CD14-positive monocyte (primary cell): Measurements from ENCODE around the gene CCDC188. TPM values are rescaled to one million over a fixed set of nuclear protein-coding genes. Genes with fewer than 3 reads are reported as not detected.

Experiments
- DNase-seq, 3 donors: peaks; one replicate each; pipeline ENCODE4 v3.0.0-alpha.2; 2011 to 2022
- H2AFZ ChIP-seq: 2 replicates; pipeline ENCODE4 v1.6.0; 2012; ENCODE audit warnings: mild to moderate bottlenecking, low read depth, low read length, inconsistent platforms; ENCODE audit not compliant: insufficient read depth, poor library complexity, severe bottlenecking
- H3K27ac ChIP-seq, 2 donors: 1 replicate in 1 of 2; 2 replicates in 1 of 2; pipeline ENCODE4 v1.5.1; 2012 to 2013; ENCODE audit warnings: low read length in 2 of 2, control low read depth in 1 of 2, inconsistent platforms in 1 of 2, low read depth in 1 of 2, mild to moderate bottlenecking in 1 of 2
- H3K27me3 ChIP-seq, 2 donors: one replicate each; pipeline versions ENCODE4 v1.6.0 to v1.6.1; 2011 to 2013; ENCODE audit warnings: low read length in 2 of 2; ENCODE audit not compliant: control insufficient read depth in 2 of 2, insufficient read depth in 2 of 2
- H3K36me3 ChIP-seq, 2 donors: replicated peaks in 1 of 2; 1 replicate in 1 of 2; 2 replicates in 1 of 2; pipeline versions ENCODE4 v1.5.1 to v1.6.1; 2012 to 2013; ENCODE audit warnings: low read length in 2 of 2, control low read depth in 1 of 2, inconsistent platforms in 1 of 2, mild to moderate bottlenecking in 1 of 2; ENCODE audit not compliant: insufficient read depth in 2 of 2, control insufficient read depth in 1 of 2
- H3K4me1 ChIP-seq, 2 donors: 1 replicate in 1 of 2; 2 replicates in 1 of 2; pipeline versions ENCODE4 v1.5.1 to v1.6.1; 2012 to 2013; ENCODE audit warnings: low read length in 2 of 2, control low read depth in 1 of 2, inconsistent platforms in 1 of 2, mild to moderate bottlenecking in 1 of 2, moderate library complexity in 1 of 2; ENCODE audit not compliant: insufficient read depth in 2 of 2, control insufficient read depth in 1 of 2
- H3K4me2 ChIP-seq: replicated peaks from 2 replicates; pipeline ENCODE3; 2012; ENCODE audit warnings: low read length, moderate library complexity, mild to moderate bottlenecking; ENCODE audit not compliant: poor library complexity, severe bottlenecking; ENCODE audit errors: extremely low read depth
- H3K4me3 ChIP-seq, 3 experiments: fragments of 200-600 bp in 1 of 3; sonication (generic) in 1 of 3; replicated peaks in 1 of 3; 1 replicate in 2 of 3; 2 replicates in 1 of 3; pipeline ENCODE4 v1.5.1; 2011 to 2013; ENCODE audit warnings: low read length in 3 of 3, mild to moderate bottlenecking in 3 of 3, control low read depth in 2 of 3, low read depth in 2 of 3, inconsistent platforms in 1 of 3, moderate library complexity in 1 of 3
- H3K79me2 ChIP-seq: 2 replicates; pipeline ENCODE4 v1.6.0; 2012; ENCODE audit warnings: mild to moderate bottlenecking, control low read depth, inconsistent platforms, low read length, moderate library complexity; ENCODE audit not compliant: insufficient read depth
- H3K9ac ChIP-seq: 2 replicates; pipeline ENCODE4 v1.6.0; 2017; ENCODE audit warnings: low read length, mild to moderate bottlenecking; ENCODE audit not compliant: insufficient read depth, poor library complexity, severe bottlenecking
- H3K9me3 ChIP-seq, 2 donors: replicated peaks in 1 of 2; 1 replicate in 1 of 2; 2 replicates in 1 of 2; pipeline versions ENCODE4 v1.5.1 to v1.6.1; 2012 to 2013; ENCODE audit warnings: low read length in 2 of 2, control low read depth in 1 of 2; ENCODE audit not compliant: control insufficient read depth in 1 of 2, insufficient read depth in 1 of 2
- H4K20me1 ChIP-seq: 2 replicates; pipeline ENCODE4 v1.6.0; 2012; ENCODE audit warnings: mild to moderate bottlenecking, low read length, control low read depth, moderate library complexity; ENCODE audit not compliant: insufficient read depth
- H3K27ac Mint-ChIP-seq, 7 donors: one replicate each; pipeline ENCODE4 v1.8.0; 2020; ENCODE audit warnings: mild to moderate bottlenecking in 7 of 7, mixed read lengths in 7 of 7, moderate library complexity in 6 of 7, inconsistent platforms in 2 of 7
- H3K27me3 Mint-ChIP-seq, 3 donors: one replicate each; pipeline ENCODE4 v1.8.0; 2021 to 2022; ENCODE audit warnings: low read depth in 3 of 3, mild to moderate bottlenecking in 3 of 3, mixed read lengths in 3 of 3, moderate library complexity in 3 of 3, inconsistent platforms in 1 of 3
- H3K36me3 Mint-ChIP-seq, 2 donors: one replicate each; pipeline ENCODE4 v1.8.0; 2020; ENCODE audit warnings: mixed read lengths in 2 of 2, inconsistent platforms in 1 of 2, mild to moderate bottlenecking in 1 of 2
- H3K4me1 Mint-ChIP-seq: one replicate; pipeline ENCODE4 v1.8.0; 2020; ENCODE audit warnings: mild to moderate bottlenecking, mixed read lengths
- H3K4me3 Mint-ChIP-seq, 2 donors: one replicate each; pipeline ENCODE4 v1.8.0; 2020; ENCODE audit warnings: mild to moderate bottlenecking in 2 of 2, mixed read lengths in 2 of 2, moderate library complexity in 1 of 2
- H3K9me3 Mint-ChIP-seq, 7 donors: one replicate each; pipeline ENCODE4 v1.8.0; 2020 to 2022; ENCODE audit warnings: mixed read lengths in 7 of 7, mild to moderate bottlenecking in 6 of 7, moderate library complexity in 6 of 7, inconsistent platforms in 2 of 7
- CTCF ChIP-seq: fragments of 200-600 bp; IDR thresholded peaks from one replicate; pipeline ENCODE4 v1.8.0; 2022; ENCODE audit warnings: antibody characterized with exemption, mild to moderate bottlenecking
- WGBS: methylation state at CpG from one replicate; pipeline ENCODE4 v1.1.5; 2013; ENCODE audit warnings: missing lambda C conversion rate; ENCODE audit not compliant: insufficient coverage; 5-methylcytosine and 5-hydroxymethylcytosine counted together
- intact Hi-C, 2 donors: fragments of 100-400 bp; cut with micrococcal nuclease; formaldehyde crosslinking; loops; one replicate each; pipeline versions ENCODE4 v1.15.0 to v1.15.1; 2023
- polyA plus RNA-seq, 3 donors: library from polyadenylated mRNA; depleted of rRNA in 1 of 3; unstranded in 2 of 3; stranded (reverse) in 1 of 3; fragments of 300-500 nt in 2 of 3; fragments of >200 nt in 1 of 3; fragmentation: Illumina TruSeq in 2 of 3; gene quantifications; 1 replicate in 2 of 3; 2 replicates in 1 of 3; pipeline ENCODE4 v1.2.3, GENCODE V29; 2012 to 2021

The CCDC188 gene
- polyA plus RNA-seq, 3 donors = 0.15 TPM; not detected in 2

DNA sequence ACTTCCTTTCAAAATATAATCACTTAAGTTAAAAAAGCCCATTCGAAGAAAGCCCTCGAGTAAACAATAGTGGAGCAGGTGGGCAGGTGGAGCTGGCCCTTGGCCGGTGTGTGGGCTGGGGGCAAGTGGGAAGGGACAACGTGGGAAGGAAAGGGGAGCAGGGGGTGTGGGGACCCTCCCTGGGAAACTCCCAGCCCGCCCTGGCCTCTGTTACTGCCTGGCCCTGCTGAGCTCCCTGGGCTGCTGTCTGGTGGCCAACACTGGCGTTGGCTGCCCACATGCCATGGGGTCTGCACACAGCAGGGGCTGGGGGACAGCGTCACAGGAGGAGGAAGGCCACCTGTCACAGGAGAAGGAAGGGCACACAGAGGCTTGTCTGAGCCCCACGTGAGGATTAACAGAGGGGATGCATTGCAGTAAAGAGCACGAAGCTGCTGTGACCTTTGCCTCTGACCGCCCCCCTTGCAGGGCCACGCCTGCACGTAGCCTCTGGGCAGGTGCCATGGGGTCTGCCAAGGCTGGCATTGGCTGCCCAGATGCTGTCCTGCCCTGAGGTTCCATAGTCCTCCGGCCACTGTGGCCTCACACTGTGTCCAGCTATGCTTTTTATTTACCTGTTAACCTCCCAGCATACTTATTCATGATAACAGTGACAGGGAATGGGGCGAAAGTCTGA, 36.2 kb upstream of the CCDC188 start:
- no peak for DNase-seq
- no peak overlapping the region for H3K27ac ChIP-seq
- Mint-ChIP-seq H3K9me3 (no peaks in the 10 kb centered on the region), H3K4me3 (no peak overlapping the region), H3K36me3 (no peaks in the 10 kb centered on the region), H3K4me1 (no peaks in the 10 kb centered on the region), H3K27me3 (peaks cover 0 to 5% (median 2%) of the 10 kb centered on the region in 3 donors), H3K27ac (no peak overlapping the region)
- H3K79me2 ChIP-seq = no peaks in the 10 kb centered on the region
- intact Hi-C loops = no loop called here
- no peaks in the 10 kb centered on the region for H3K27me3 ChIP-seq
- H3K9me3 ChIP-seq = no peaks in the 10 kb centered on the region
- no peak overlapping the region for H3K4me3 ChIP-seq
- no peak for TF ChIP-seq CTCF
- H3K4me1 ChIP-seq = no peaks in the 10 kb centered on the region
- no peaks in the 10 kb centered on the region for H3K36me3 ChIP-seq
- no peak overlapping the region for H3K9ac ChIP-seq
- no peaks in the 10 kb centered on the region for H4K20me1 ChIP-seq
- H3K4me2 ChIP-seq = no peak overlapping the region
- WGBS = 91% methylated on average over 11 of the region's 14 CpGs
- H2AFZ ChIP-seq = no peak overlapping the region

DNA sequence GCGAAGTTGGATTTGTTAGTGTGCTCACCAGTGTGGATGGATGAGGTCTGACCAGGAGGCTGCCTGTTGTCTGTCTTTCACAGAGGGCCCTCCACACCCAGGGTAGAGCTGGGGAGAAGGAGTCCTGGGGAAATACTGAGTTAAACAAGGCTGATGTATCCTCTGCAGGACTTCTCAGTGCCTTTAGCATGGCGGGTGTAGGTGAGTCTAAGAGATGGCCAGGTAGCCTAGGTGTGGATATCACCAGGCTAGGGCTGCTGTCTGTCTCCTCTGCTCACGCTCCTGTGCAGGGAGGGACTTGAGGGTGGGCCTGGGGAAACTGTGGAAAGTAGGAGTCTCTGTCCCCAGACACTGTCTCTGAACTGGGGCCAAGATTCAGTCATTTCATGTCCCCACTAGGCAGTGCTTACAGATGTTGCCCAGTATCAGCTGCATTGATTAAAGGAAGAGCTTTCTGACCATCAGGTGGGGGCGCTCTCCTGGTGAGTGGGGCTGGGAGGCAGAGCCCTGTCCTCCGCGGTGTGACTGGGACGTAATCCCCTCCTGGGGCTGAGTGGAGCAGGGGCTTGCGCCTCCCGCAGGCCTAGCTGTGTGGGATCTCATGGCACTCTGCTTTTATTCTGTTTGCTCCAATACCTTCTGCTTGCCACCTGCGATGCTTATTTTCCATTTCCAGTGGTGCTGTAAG, 35.5 kb upstream of the CCDC188 start:
- no peaks in the 10 kb centered on the region for H3K4me1 Mint-ChIP-seq

More for the DNA sequence above, 35.5 kb upstream of the CCDC188 start:
- no peaks in the 10 kb centered on the region for H3K9me3 ChIP-seq
- Mint-ChIP-seq H3K27me3 (peaks cover 0 to 5% (median 2%) of the 10 kb centered on the region in 3 donors), H3K36me3 (no peaks in the 10 kb centered on the region), H3K9me3 (no peaks in the 10 kb centered on the region), H3K4me3 (no peak overlapping the region), H3K27ac (no peak overlapping the region)
- no peaks in the 10 kb centered on the region for H4K20me1 ChIP-seq
- no peak for TF ChIP-seq CTCF
- H3K79me2 ChIP-seq = no peaks in the 10 kb centered on the region
- H3K4me1 ChIP-seq = no peaks in the 10 kb centered on the region
- no peak overlapping the region for H3K4me2 ChIP-seq
- no peak overlapping the region for H3K9ac ChIP-seq
- no peak overlapping the region for H3K4me3 ChIP-seq
- intact Hi-C loops = no loop called here
- no peaks in the 10 kb centered on the region for H3K27me3 ChIP-seq
- H3K36me3 ChIP-seq = no peaks in the 10 kb centered on the region
- H3K27ac ChIP-seq = no peak overlapping the region
- WGBS = 84% methylated on average over 6 of the region's 10 CpGs
- no peak overlapping the region for H2AFZ ChIP-seq
- no peak for DNase-seq
